Activated CD4-positive, alpha-beta T cell treated with anti-CD3 and anti-CD28 coated beads, Interleukin-2, amount 10 ng/mL, durations not matched to agents 7 days and 5 days (primary cell): Measurements from ENCODE around the gene CFAP53. TPM values are rescaled to one million over a fixed set of nuclear protein-coding genes. Genes with fewer than 3 reads are reported as not detected.
"Not testable (repeated sequence)": the region's sequence is repeated elsewhere in the genome, so short reads cannot be mapped to it uniquely, and the experiment has no call there.

ENCODE experiments used
- CTCF ChIA-PET: fragments of 350-600 bp; sonication (Branson Sonifier 250); formaldehyde crosslinking; loops from one replicate; lab custom pipeline; 2021; ENCODE audit warnings: antibody characterized with exemption; lab: Charles Lee
- POLR2A ChIA-PET: fragments of 350-600 bp; sonication (Branson Sonifier 250); formaldehyde crosslinking; loops from one replicate; lab custom pipeline; 2021; ENCODE audit warnings: antibody characterized with exemption; lab: Charles Lee
- DNase-seq: peaks from one replicate; pipeline ENCODE4 v3.0.0-alpha.2; 2020
- H3K27ac Mint-ChIP-seq: one replicate; pipeline ENCODE4 v1.8.0; 2021; ENCODE audit warnings: mild to moderate bottlenecking, moderate library complexity, mixed read lengths
- H3K27me3 Mint-ChIP-seq: one replicate; pipeline ENCODE4 v1.8.0; 2021; ENCODE audit warnings: mixed read lengths
- H3K36me3 Mint-ChIP-seq: one replicate; pipeline ENCODE4 v1.8.0; 2021; ENCODE audit warnings: low read depth, mixed read lengths
- H3K4me1 Mint-ChIP-seq: one replicate; pipeline ENCODE4 v1.8.0; 2021; ENCODE audit warnings: mixed read lengths
- H3K4me3 Mint-ChIP-seq: one replicate; pipeline ENCODE4 v1.8.0; 2021; ENCODE audit warnings: mild to moderate bottlenecking, moderate library complexity, mixed read lengths
- H3K9me3 Mint-ChIP-seq: one replicate; pipeline ENCODE4 v1.8.0; 2021; ENCODE audit warnings: mixed read lengths
- total RNA-seq, 2 experiments: library from RNA; stranded (reverse); gene quantifications; one replicate each; pipeline ENCODE4 v1.2.3, GENCODE V29; 2021

Gene CFAP53, protein sequence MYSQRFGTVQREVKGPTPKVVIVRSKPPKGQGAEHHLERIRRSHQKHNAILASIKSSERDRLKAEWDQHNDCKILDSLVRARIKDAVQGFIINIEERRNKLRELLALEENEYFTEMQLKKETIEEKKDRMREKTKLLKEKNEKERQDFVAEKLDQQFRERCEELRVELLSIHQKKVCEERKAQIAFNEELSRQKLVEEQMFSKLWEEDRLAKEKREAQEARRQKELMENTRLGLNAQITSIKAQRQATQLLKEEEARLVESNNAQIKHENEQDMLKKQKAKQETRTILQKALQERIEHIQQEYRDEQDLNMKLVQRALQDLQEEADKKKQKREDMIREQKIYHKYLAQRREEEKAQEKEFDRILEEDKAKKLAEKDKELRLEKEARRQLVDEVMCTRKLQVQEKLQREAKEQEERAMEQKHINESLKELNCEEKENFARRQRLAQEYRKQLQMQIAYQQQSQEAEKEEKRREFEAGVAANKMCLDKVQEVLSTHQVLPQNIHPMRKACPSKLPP
- total RNA-seq: under 1 TPM; 0.50 to 0.56 TPM

DNA sequence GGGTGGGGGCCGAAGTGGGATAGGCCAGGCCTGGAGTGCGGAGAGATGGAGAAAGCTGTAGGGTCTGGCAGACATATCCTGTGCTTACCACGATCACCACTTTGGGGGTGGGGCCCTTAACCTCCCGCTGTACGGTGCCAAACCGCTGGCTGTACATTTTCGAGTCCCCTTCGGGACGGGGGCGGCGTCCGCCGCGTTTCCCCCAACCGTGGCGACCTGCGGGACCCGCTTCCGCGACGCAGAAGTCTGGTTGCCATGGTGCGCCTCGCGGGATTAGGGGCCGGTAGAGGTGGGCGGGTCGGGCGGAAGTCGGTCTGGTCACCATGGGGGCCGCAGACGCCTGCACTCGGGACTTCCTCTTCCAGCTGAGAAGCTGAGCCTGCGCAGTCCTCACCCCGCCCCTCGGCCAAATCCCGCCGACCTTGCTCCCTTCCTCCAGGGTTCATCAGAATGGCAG, at the start of gene CFAP53:
TSS of gene CFAP53 (minus strand) at position 248 of the 457 bp plus-strand sequence. CDS start at position 157, 91 bp downstream.
- ChIA-PET CTCF (interaction anchor here (0.7 to 1.1 kb wide), 2 partner anchors 15 to 91 kb away, joined by 3 to 4 read pairs; partner anchors contain the start of gene MBD1), POLR2A (no interaction called here)
- H3K27ac Mint-ChIP-seq: peak within 1 kb of the TSS; percentile 17
- peaks cover 32% of the 10 kb centered on the region for H3K4me1 Mint-ChIP-seq
- DNase-seq: peak; percentile 87
- H3K36me3 Mint-ChIP-seq: peaks cover 16% of the 10 kb centered on the region
- H3K4me3 Mint-ChIP-seq: peak within 1 kb of the TSS; percentile 76
- H3K9me3 Mint-ChIP-seq: no peaks in the 10 kb centered on the region
- peaks cover 12% of the 10 kb centered on the region for H3K27me3 Mint-ChIP-seq

- Mint-ChIP-seq H3K9me3 (no peaks in the 10 kb centered on the region), H3K27me3 (peaks cover 43% of the 10 kb centered on the region), H3K36me3 (no peaks in the 10 kb centered on the region), H3K4me3 (no peak overlapping the region), H3K27ac (no peak overlapping the region), H3K4me1 (peaks cover 8% of the 10 kb centered on the region)
- ChIA-PET CTCF (no interaction called here), POLR2A (no interaction called here)
- DNase-seq: no peak
These were observed 49.0 kb upstream of the CFAP53 start for GRCh38 chr18:50315100-50315871.

DNA sequence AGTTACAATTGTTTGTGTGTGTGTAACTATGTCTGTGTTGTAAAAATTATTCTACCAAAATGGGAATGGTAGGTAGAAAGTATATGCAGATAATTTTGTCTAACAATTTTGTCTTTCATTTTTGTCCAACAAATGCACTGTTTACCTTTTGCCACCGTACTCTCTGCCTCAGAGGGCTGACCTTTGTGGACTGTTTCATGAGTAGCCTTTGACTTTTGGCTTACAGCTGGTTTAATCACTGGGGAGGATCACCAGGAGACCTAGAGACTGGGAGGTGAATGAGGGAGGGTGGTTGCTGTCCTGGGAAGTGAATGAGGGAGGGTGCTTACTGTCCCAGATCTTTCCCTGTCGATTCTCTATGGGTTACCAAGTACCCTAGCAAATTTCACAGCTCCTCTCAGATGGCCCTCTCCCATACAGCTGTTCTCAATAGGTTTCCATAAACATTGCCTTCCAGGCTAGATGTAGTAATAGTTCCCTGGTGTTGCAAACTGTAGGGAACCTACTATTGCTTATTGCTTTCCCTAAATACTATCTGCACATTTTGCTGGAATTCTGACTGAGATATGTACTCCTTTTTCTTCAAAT, 47.7 kb upstream of the CFAP53 start:
- Mint-ChIP-seq H3K9me3 (no peaks in the 10 kb centered on the region), H3K36me3 (no peaks in the 10 kb centered on the region), H3K27ac (no peak overlapping the region), H3K4me1 (peaks cover 3% of the 10 kb centered on the region), H3K4me3 (no peak overlapping the region), H3K27me3 (peaks cover 43% of the 10 kb centered on the region)
- no peak for DNase-seq
- CTCF ChIA-PET: interaction anchor here (1.4 kb wide), 2 partner anchors 32 to 43 kb away, joined by 3 to 4 read pairs; partner anchors contain the start of gene MBD1
- POLR2A ChIA-PET: no interaction called here

GRCh38 chr18:50313031-50313607, 46.8 kb upstream of the CFAP53 start:
- POLR2A ChIA-PET: no interaction called here
- Mint-ChIP-seq H3K9me3 (peaks cover 3% of the 10 kb centered on the region), H3K36me3 (no peaks in the 10 kb centered on the region), H3K27me3 (peaks cover 40% of the 10 kb centered on the region), H3K27ac (no peak overlapping the region), H3K4me3 (no peak overlapping the region), H3K4me1 (peaks cover 6% of the 10 kb centered on the region)
- CTCF ChIA-PET: interaction anchor here (0.8 to 1.4 kb wide), 3 partner anchors 23 to 44 kb away, joined by 3 to 4 read pairs (median 3); partner anchors contain the start of gene MBD1
- no peak for DNase-seq

GRCh38 chr18:50312296-50313030, 46.2 kb upstream of the CFAP53 start:
- Mint-ChIP-seq H3K4me3 (no peak overlapping the region), H3K4me1 (peaks cover 13% of the 10 kb centered on the region), H3K27ac (no peak overlapping the region), H3K9me3 (peaks cover 3% of the 10 kb centered on the region), H3K36me3 (no peaks in the 10 kb centered on the region), H3K27me3 (peaks cover 37% of the 10 kb centered on the region)
- ChIA-PET POLR2A (no interaction called here), CTCF (interaction anchor here (0.8 to 1.4 kb wide), 2 partner anchors 22 to 45 kb away, joined by 3 to 4 read pairs; no protein-coding TSS in a partner anchor)
- no peak for DNase-seq

GRCh38 chr18:50311650-50312049, 45.4 kb upstream of the CFAP53 start:
- Mint-ChIP-seq H3K4me1 (peaks cover 21% of the 10 kb centered on the region), H3K36me3 (peaks cover 2% of the 10 kb centered on the region), H3K4me3 (no peak overlapping the region), H3K27ac (no peak overlapping the region), H3K27me3 (peaks cover 33% of the 10 kb centered on the region), H3K9me3 (peaks cover 3% of the 10 kb centered on the region)
- DNase-seq: no peak
- CTCF ChIA-PET: no interaction called here
- POLR2A ChIA-PET: no interaction called here

GRCh38 chr18:50310080-50310479, 43.8 kb upstream of the CFAP53 start:
- no peak overlapping the region for H3K27ac Mint-ChIP-seq
- CTCF ChIA-PET: interaction anchor here (1.1 to 4.2 kb wide), 3 partner anchors 10 to 47 kb away, joined by 3 to 11 read pairs (median 4); partner anchors contain the start of gene MBD1

DNA sequence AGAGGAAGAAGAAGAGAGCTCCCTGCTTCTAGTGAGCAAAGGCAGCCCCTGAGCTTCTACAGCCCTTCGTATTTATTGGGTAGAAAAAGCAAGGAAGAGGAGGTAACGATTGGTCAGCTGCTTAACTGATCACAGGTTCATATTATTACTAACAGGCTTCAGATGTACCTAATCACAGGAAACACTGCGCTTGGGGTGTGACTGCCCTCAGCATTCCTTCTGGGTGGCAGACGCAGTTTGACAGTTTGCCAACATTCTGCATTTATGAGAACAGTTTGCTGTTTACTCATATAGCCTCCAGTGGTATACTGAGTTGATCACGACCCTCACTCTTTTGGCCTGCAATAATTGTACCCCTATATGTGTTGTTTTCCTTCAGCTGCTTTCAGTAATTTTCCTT, 42.6 kb upstream of the CFAP53 start:
- H3K4me3 Mint-ChIP-seq, POLR2A ChIA-PET, H3K9me3 Mint-ChIP-seq, H3K27ac Mint-ChIP-seq, DNase-seq, H3K36me3 Mint-ChIP-seq: not testable (repeated sequence)
- peaks cover 35% of the 10 kb centered on the region for H3K27me3 Mint-ChIP-seq
- H3K4me1 Mint-ChIP-seq: peaks cover 21% of the 10 kb centered on the region
- CTCF ChIA-PET: interaction anchor here (0.8 to 4.2 kb wide), 4 partner anchors 9 to 48 kb away, joined by 3 to 11 read pairs (median 6); no protein-coding TSS in a partner anchor

More at GRCh38 chr18:50310080-50310479, 43.8 kb upstream of the CFAP53 start:
- H3K4me1 Mint-ChIP-seq: peaks cover 21% of the 10 kb centered on the region
- H3K36me3 Mint-ChIP-seq: peaks cover 4% of the 10 kb centered on the region
- H3K9me3 Mint-ChIP-seq: peaks cover 5% of the 10 kb centered on the region
- peaks cover 34% of the 10 kb centered on the region for H3K27me3 Mint-ChIP-seq
- no peak overlapping the region for H3K4me3 Mint-ChIP-seq
- POLR2A ChIA-PET: no interaction called here
- DNase-seq: no peak

- DNase-seq: peak; percentile 96
- Mint-ChIP-seq H3K9me3 (peaks cover 7% of the 10 kb centered on the region), H3K4me1 (peaks cover 21% of the 10 kb centered on the region), H3K36me3 (peaks cover 4% of the 10 kb centered on the region), H3K27ac (peak overlapping the region; percentile 89), H3K4me3 (peak overlapping the region; percentile 84), H3K27me3 (peaks cover 42% of the 10 kb centered on the region)
- POLR2A ChIA-PET: no interaction called here
- CTCF ChIA-PET: interaction anchor here (0.8 to 4.2 kb wide), 3 partner anchors 13 to 49 kb away, joined by 3 to 11 read pairs (median 8); no protein-coding TSS in a partner anchor
These were observed 41.6 kb upstream of the CFAP53 start for GRCh38 chr18:50307738-50308470.

DNA sequence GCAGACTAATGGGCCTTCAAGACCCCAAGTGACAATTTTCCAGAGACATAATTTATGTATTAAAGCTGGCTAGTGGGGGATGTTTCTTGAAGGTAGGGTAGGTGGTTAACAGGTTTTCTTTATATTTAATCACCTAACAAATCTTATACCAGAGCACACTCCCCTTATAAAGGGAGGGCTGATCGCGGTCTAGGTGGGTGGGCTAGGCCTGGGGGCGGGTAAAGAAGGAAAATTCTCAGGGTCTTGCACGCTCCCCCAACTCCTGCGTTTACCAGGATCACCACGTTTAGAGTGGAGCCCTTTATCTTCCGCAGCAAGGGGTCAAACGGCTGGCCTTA, 41.1 kb upstream of the CFAP53 start:
- H3K36me3 Mint-ChIP-seq: peaks cover 4% of the 10 kb centered on the region
- peaks cover 21% of the 10 kb centered on the region for H3K4me1 Mint-ChIP-seq
- peak overlapping the region; percentile 84 for H3K4me3 Mint-ChIP-seq
- POLR2A ChIA-PET: no interaction called here
- no peak for DNase-seq
- CTCF ChIA-PET: interaction anchor here (2.6 to 4.2 kb wide), 2 partner anchors 13 to 50 kb away, joined by 8 to 11 read pairs; no protein-coding TSS in a partner anchor
- peaks cover 7% of the 10 kb centered on the region for H3K9me3 Mint-ChIP-seq
- peaks cover 47% of the 10 kb centered on the region for H3K27me3 Mint-ChIP-seq
- peak overlapping the region; percentile 89 for H3K27ac Mint-ChIP-seq

- Mint-ChIP-seq H3K4me1 (peaks cover 21% of the 10 kb centered on the region), H3K36me3 (peaks cover 4% of the 10 kb centered on the region), H3K4me3 (peak overlapping the region; percentile 84), H3K27ac (peak overlapping the region; percentile 89), H3K27me3 (peaks cover 49% of the 10 kb centered on the region), H3K9me3 (peaks cover 7% of the 10 kb centered on the region)
- no peak for DNase-seq
- ChIA-PET POLR2A (no interaction called here), CTCF (interaction anchor here (2.0 to 4.2 kb wide), 3 partner anchors 14 to 50 kb away, joined by 4 to 11 read pairs (median 8); no protein-coding TSS in a partner anchor)
These were observed 40.6 kb upstream of the CFAP53 start for GRCh38 chr18:50306944-50307343.
